HG03460 (cell line): ENCODE data around the gene PIF1.
"Not testable (repeated sequence)": the region's sequence is repeated elsewhere in the genome, so short reads cannot be mapped to it uniquely, and the experiment has no call there.

ENCODE experiments used
- ATAC-seq: cut with Tn5 transposase; IDR thresholded peaks from one replicate; pipeline ENCODE4 v1.9.1; 2021; ENCODE audit not compliant: unreplicated experiment

Gene PIF1

GRCh38 chr15:64810497-64811326 lies 14.7 kb downstream of the PIF1 start:
- no peak for ATAC-seq

GRCh38 chr15:64809649-64810496 lies 15.6 kb downstream of the PIF1 start:
- no peak for ATAC-seq

- ATAC-seq: no peak
Observed at GRCh38 chr15:64808785-64809453, 16.5 kb downstream of the PIF1 start.

GRCh38 chr15:64807751-64808222 lies 17.7 kb downstream of the PIF1 start:
- no peak for ATAC-seq

- no peak for ATAC-seq
Observed at GRCh38 chr15:64807051-64807749, 18.2 kb downstream of the PIF1 start.

GRCh38 chr15:64806509-64806908 lies 18.9 kb downstream of the PIF1 start:
- ATAC-seq: no peak

- ATAC-seq: no peak
Observed at GRCh38 chr15:64804619-64805018, 20.8 kb downstream of the PIF1 start.

GRCh38 chr15:64803526-64803925 lies 21.9 kb downstream of the PIF1 start:
- ATAC-seq: no peak

GRCh38 chr15:64800476-64800875 lies 25.0 kb downstream of the PIF1 start:
- ATAC-seq: no peak

- not testable (repeated sequence) for ATAC-seq
Observed at GRCh38 chr15:64798905-64799304, 26.5 kb downstream of the PIF1 start.

GRCh38 chr15:64795921-64796320 lies 29.5 kb downstream of the PIF1 start:
- not testable (repeated sequence) for ATAC-seq

- ATAC-seq: not testable (repeated sequence)
Observed at GRCh38 chr15:64795299-64795698, 30.1 kb downstream of the PIF1 start.

GRCh38 chr15:64792282-64792681 lies 33.2 kb downstream of the PIF1 start:
- no peak for ATAC-seq

GRCh38 chr15:64791401-64791800 lies 34.0 kb downstream of the PIF1 start:
- no peak for ATAC-seq

GRCh38 chr15:64783796-64784195 lies 41.7 kb downstream of the PIF1 start:
- no peak for ATAC-seq

- ATAC-seq: no peak
Observed at GRCh38 chr15:64782751-64783150, 42.7 kb downstream of the PIF1 start.

GRCh38 chr15:64781299-64781698 lies 44.1 kb downstream of the PIF1 start:
- no peak for ATAC-seq

GRCh38 chr15:64780600-64781156 lies 44.8 kb downstream of the PIF1 start:
- no peak for ATAC-seq

GRCh38 chr15:64779630-64780029 lies 45.8 kb downstream of the PIF1 start:
- no peak for ATAC-seq

- no peak for ATAC-seq
Observed at GRCh38 chr15:64779024-64779423, 46.4 kb downstream of the PIF1 start.
